ENCODE results near the gene REG1A. TPM values are rescaled to one million over a fixed set of nuclear protein-coding genes. Genes with fewer than 3 reads are reported as not detected.

Gene REG1A
- total and polyA plus RNA-seq, 2 of the 13 experiments (the other 11 are each of a cell fraction or from before 2014, with no cell fraction given), result not detected

DNA sequence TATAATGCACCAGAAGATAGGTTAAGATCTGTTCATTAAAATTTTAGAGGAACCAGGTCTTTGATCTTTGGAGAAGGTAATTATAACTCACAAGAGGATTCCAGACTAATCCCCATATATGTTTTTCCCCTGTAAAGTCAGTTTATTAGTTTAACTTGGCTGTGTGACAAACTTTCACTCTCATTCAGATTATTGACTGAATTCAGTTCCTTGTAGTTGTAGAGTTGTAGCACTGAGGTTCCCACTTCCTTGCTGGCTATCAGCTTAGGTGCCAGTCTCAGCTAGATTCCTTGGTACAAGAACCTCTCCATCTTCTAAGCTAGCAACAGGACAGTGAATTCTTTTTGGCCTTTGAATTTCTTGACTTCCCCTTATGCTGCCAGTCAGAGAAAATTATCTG, 19.1 kb downstream of the REG1A start:
- no peaks in the 10 kb centered on the region for H3K27me3 ChIP-seq (ENCODE audit: control insufficient read depth in 1 of 2, insufficient read depth in 2 of 2, low read length in 2 of 2)
- in situ Hi-C loops (cut with HindIII; ENCODE audit: extremely low pct_ligation_motif_present, low pct_unique_long_range_greater_than_20kb), result no loop called here
- no peak overlapping the region for H3K4me3 ChIP-seq (replicated peaks in 1 of 3; ENCODE audit: insufficient read depth in 1 of 3, low read depth in 2 of 3, low read length in 3 of 3)
- no peaks in the 10 kb centered on the region for H3K9me3 ChIP-seq (ENCODE audit: low read length)
- H3K79me2 ChIP-seq (ENCODE audit: insufficient read depth, low read length), result no peaks in the 10 kb centered on the region
- no peak overlapping the region for H2AFZ ChIP-seq (ENCODE audit: low read length)
- FAIRE-seq, result no peak
- POLR2A ChIA-PET, result no interaction called here
- TF ChIP-seq ZFP62 (CRISPR knock-in tag; IDR thresholded peaks at IDR 0.05) (no peak), KLF15 (CRISPR knock-in tag; IDR thresholded peaks at IDR 0.05; ENCODE audit: borderline replicate concordance) (no peak)
- intact Hi-C loops (cut with micrococcal nuclease; ENCODE audit: unreplicated experiment), result no loop called here
- no peaks in the 10 kb centered on the region for H3K36me3 ChIP-seq (replicated peaks in 1 of 2; ENCODE audit: control insufficient read depth in 1 of 2, insufficient read depth in 2 of 2, low read length in 2 of 2)
- H4K20me1 ChIP-seq (ENCODE audit: insufficient read depth, low read length), result no peaks in the 10 kb centered on the region
- no peak for ATAC-seq
- no peak overlapping the region for H3K4me2 ChIP-seq (ENCODE audit: low read depth, low read length)
- H3K4me1 ChIP-seq (ENCODE audit: insufficient read depth, low read length), result no peaks in the 10 kb centered on the region
- CTCF ChIA-PET (ENCODE audit: low intra/inter-chr PET ratio, low total read pairs), result no interaction called here
- no TSS peak for BruUV-seq (replicated peaks)
- H3K9ac ChIP-seq (ENCODE audit: insufficient read depth, low read depth, low read length), result no peak overlapping the region
- no peak for DNase-seq (ENCODE audit: low spot score)
- H3K27ac ChIP-seq (ENCODE audit: extremely low read length, insufficient read depth, low read length), result no peak overlapping the region

DNA sequence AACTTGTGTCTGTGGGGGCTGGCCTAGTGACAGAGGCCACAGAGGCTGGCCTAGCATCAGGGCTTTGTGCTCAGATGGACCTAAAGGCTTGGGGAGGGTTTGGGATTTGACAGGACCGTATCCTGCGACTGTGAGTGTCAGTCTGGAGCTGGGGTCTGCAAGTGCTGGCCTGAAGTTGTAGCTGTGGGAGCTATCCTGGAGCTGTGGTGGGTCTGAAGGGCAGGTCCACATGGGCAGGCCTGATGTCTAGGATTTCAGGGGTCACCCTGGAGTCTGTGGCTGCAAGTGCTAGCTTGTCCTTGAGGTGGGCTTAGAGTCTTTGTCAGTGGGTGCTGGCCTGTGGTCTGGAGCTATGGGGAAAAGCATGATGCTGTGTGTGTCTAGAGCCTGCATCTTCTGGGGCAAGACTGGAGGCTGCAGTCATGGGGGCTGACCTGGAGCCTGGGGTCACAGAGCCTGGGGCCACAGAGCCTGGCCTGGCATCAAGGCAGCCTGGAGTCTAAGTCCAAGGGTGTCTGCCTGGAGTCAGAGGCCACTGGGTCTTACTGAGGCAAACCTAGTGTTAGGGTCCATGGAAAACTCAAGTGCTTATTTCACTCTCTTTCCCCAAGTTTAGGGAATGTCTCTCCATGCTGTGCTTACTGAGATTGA, 35.7 kb downstream of the REG1A start:
- DNase-seq (ENCODE audit: low spot score) (no peak), FAIRE-seq (no peak), ATAC-seq (no peak)
- Histone ChIP-seq H4K20me1 (ENCODE audit: insufficient read depth, low read length) (no peaks in the 10 kb centered on the region), H3K4me2 (ENCODE audit: low read depth, low read length) (no peak overlapping the region), H3K27me3 (ENCODE audit: control insufficient read depth in 1 of 2, insufficient read depth in 2 of 2, low read length in 2 of 2) (no peaks in the 10 kb centered on the region), H3K79me2 (ENCODE audit: insufficient read depth, low read length) (no peaks in the 10 kb centered on the region), H3K4me3 (replicated peaks in 1 of 3; ENCODE audit: insufficient read depth in 1 of 3, low read depth in 2 of 3, low read length in 3 of 3) (no peak overlapping the region), H3K9ac (ENCODE audit: insufficient read depth, low read depth, low read length) (no peak overlapping the region), H3K27ac (ENCODE audit: extremely low read length, insufficient read depth, low read length) (no peak overlapping the region), H2AFZ (ENCODE audit: low read length) (no peak overlapping the region), H3K36me3 (replicated peaks in 1 of 2; ENCODE audit: control insufficient read depth in 1 of 2, insufficient read depth in 2 of 2, low read length in 2 of 2) (no peaks in the 10 kb centered on the region), H3K4me1 (ENCODE audit: insufficient read depth, low read length) (no peaks in the 10 kb centered on the region), H3K9me3 (ENCODE audit: low read length) (no peaks in the 10 kb centered on the region)
- in situ Hi-C loops (cut with HindIII; ENCODE audit: extremely low pct_ligation_motif_present, low pct_unique_long_range_greater_than_20kb) (no loop called here), intact Hi-C loops (cut with micrococcal nuclease; ENCODE audit: unreplicated experiment) (no loop called here)
- POLR2A ChIA-PET, result no interaction called here
- 0% methylated on average over 2 of the region's 2 CpGs for WGBS (ENCODE audit: low lambda C conversion rate)
- CTCF ChIA-PET (ENCODE audit: low intra/inter-chr PET ratio, low total read pairs), result no interaction called here
- no peak for TF ChIP-seq SP140L (CRISPR knock-in tag; IDR thresholded peaks at IDR 0.05; ENCODE audit: borderline replicate concordance)
- no peak for TF ChIP-seq FOXM1 (CRISPR knock-in tag; IDR thresholded peaks at IDR 0.05)
- no TSS peak for BruUV-seq (replicated peaks)

Data from HepG2 (cell line).